Measurements from ENCODE around the gene HSPA14. TPM values are rescaled to one million over a fixed set of nuclear protein-coding genes. Genes with fewer than 3 reads are reported as not detected.
A peak's percentile ranks its signal among the peaks of the same experiment; 100 is the strongest.
"Not testable (repeated sequence)": the region's sequence is repeated elsewhere in the genome, so short reads cannot be mapped to it uniquely, and the experiment has no call there.

HSPA14 gene, protein sequence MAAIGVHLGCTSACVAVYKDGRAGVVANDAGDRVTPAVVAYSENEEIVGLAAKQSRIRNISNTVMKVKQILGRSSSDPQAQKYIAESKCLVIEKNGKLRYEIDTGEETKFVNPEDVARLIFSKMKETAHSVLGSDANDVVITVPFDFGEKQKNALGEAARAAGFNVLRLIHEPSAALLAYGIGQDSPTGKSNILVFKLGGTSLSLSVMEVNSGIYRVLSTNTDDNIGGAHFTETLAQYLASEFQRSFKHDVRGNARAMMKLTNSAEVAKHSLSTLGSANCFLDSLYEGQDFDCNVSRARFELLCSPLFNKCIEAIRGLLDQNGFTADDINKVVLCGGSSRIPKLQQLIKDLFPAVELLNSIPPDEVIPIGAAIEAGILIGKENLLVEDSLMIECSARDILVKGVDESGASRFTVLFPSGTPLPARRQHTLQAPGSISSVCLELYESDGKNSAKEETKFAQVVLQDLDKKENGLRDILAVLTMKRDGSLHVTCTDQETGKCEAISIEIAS
- total RNA-seq = 10 to 100 TPM; 22.3 to 32.0 TPM

DNA sequence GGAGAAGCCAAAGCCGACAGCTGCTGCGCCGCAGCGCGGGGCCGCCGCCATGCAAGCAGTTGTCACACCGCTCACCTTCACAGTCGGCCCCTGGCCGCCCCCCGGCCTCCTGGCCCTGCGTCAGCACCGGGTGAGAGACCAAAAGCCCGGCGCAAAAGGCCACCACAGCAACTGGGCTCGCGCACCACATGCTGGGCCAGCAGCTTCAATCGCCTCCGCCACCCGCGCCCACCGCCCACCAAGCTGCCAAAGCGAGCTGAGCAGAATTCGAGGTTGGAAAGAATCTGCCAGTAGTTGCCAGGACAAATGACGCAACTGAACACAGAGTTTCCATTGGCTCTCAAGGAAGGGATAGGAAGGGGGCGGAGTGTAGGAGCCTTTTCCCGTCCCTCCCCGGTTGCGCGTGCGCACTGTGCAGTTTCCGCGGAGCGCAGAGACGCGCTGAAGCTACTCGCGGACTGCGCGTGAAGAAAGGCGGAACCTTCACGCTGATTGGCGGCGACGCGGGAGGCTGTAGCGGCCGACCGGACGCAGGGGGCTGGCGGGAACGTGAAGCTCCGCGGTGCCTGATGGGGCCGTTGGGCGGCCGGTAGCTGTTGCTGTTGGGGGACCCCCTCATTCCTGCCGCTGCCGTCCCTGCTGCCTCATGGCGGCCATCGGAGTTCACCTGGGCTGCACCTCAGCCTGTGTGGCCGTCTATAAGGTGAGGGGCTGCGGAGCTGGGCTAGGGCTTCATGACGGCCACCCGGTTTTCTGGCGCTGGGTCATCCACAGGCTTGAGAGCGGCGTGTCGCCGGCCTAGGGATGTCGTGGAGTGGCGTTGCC is at the start of gene HSPA14, which contains the start of the genes CDNF and MSANTD7:
TSS of gene HSPA14 (plus strand) at position 550 of the 825 bp plus-strand sequence. CDS start at position 647, 97 bp downstream.
TSS of gene CDNF (minus strand) at position 281 of the 825 bp plus-strand sequence. CDS start at position 190, 91 bp downstream.
TSS of gene MSANTD7 (plus strand) at position 550 of the 825 bp plus-strand sequence. CDS start 3,979 bp downstream, outside the sequence.
- DNase-seq (peak; percentile 99 to 100), ATAC-seq (replicated peaks in 1 of 2) (peak; percentile 93)
- Mint-ChIP-seq H3K27me3 (ENCODE audit: low read depth) (no peaks in the 10 kb centered on the region), H3K4me3 (peak within 1 kb of the TSS; percentile 84 to 96), H3K36me3 (ENCODE audit: insufficient read depth in 2 of 2) (peaks cover 8 to 14% of the 10 kb centered on the region in 2 donors), H3K9me3 (no peaks in the 10 kb centered on the region), H3K4me1 (ENCODE audit: low read depth) (peaks cover 26% of the 10 kb centered on the region), H3K27ac (peak within 1 kb of the TSS; percentile 78)

DNA sequence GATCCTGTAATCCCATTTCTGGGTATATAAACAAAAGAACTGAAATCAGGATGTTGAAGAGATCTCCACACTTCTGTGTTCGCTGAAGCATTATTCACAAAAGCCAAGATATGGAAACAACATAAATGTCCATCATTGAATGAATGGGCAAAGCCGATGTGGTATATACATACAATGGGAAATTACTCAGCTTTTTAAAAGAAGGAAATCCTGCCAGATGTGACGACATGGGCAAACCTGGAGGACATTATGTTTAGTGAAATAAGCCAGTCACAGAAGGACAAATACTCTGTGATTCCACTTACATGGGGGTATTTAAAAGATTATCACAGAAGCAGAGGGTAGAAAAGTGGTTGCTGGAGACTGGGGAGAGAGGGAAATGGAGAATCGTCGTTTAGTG is 39.5 kb upstream of the HSPA14 start:
- H3K4me1 Mint-ChIP-seq (ENCODE audit: low read depth) = no peaks in the 10 kb centered on the region
- no peaks in the 10 kb centered on the region for H3K27me3 Mint-ChIP-seq (ENCODE audit: low read depth)
- H3K9me3 Mint-ChIP-seq = no peaks in the 10 kb centered on the region
- H3K27ac Mint-ChIP-seq = no peak overlapping the region
- no peak overlapping the region for H3K4me3 Mint-ChIP-seq
- DNase-seq (no peak), ATAC-seq (replicated peaks in 1 of 2) (no peak)
- no peaks in the 10 kb centered on the region for H3K36me3 Mint-ChIP-seq (ENCODE audit: insufficient read depth in 2 of 2)

DNA sequence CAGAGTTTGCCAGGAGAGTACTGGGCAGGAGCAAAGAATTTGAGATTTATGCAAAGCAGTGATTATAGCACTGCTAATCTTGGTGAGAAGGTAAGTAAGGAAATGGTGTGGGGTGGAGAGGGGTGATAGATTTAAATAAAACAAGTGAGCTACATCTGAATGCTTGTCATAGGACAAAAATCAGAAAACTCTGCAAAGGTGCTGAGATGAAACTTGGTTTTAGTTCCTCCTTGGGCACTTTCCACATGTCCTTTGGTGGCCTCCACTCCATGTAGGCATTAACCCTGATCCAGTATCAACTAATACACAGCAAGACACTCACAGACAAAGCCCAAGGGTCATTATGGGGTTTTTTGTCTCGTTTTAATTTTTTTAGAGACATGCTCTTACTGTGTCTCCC is 37.7 kb upstream of the HSPA14 start:
- no peaks in the 10 kb centered on the region for H3K36me3 Mint-ChIP-seq (ENCODE audit: insufficient read depth in 2 of 2)
- no peaks in the 10 kb centered on the region for H3K4me1 Mint-ChIP-seq (ENCODE audit: low read depth)

DNA sequence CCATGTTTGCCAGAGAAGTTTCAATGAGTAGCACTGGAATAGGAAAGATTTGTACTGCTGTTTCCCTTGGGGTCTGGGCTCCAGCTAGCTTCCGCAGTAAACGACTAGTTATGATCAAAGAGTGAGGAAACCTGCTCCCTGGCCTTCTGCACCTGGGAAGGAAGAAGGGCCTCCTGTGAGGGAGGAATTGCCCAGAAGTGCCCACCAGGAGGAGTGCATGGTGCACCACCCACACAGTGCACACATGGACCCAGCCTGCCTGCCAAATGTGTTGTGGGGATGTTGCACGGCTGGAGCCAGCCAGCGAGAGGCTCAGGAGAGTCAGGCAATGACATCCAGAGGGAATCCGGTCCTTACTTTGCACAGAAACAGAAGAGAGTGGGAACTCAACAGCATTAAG is 36.4 kb upstream of the HSPA14 start:
- Mint-ChIP-seq H3K4me3 (no peak overlapping the region), H3K4me1 (ENCODE audit: low read depth) (no peaks in the 10 kb centered on the region), H3K27ac (no peak overlapping the region), H3K36me3 (ENCODE audit: insufficient read depth in 2 of 2) (no peaks in the 10 kb centered on the region), H3K9me3 (no peaks in the 10 kb centered on the region), H3K27me3 (ENCODE audit: low read depth) (no peaks in the 10 kb centered on the region)
- ATAC-seq (replicated peaks in 1 of 2) = no peak
- no peak for DNase-seq

More for the DNA sequence above, 37.7 kb upstream of the HSPA14 start:
- H3K4me3 Mint-ChIP-seq = no peak overlapping the region
- no peaks in the 10 kb centered on the region for H3K27me3 Mint-ChIP-seq (ENCODE audit: low read depth)
- DNase-seq (no peak), ATAC-seq (replicated peaks in 1 of 2) (no peak)
- H3K9me3 Mint-ChIP-seq = no peaks in the 10 kb centered on the region
- H3K27ac Mint-ChIP-seq = no peak overlapping the region

DNA sequence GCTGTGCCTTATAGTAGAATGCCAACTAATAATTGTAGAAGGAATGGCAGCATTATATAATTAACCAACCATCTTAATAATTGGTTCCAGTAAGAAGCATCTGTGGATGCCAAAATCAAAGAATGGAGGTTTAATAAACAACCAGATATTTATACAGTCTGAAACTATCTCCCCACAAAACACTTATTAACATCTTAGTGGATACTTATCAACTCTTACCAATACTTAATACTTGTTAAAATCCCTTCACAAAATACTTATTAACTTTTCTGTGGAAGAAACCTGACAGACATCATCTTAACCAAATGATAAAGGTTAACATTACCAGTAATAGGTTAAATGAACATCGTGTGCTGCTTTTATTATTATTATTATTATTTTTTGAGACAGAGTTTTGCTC is 34.3 kb upstream of the HSPA14 start:
- ATAC-seq (replicated peaks in 1 of 2) (no peak), DNase-seq (no peak)
- no peak overlapping the region for H3K27ac Mint-ChIP-seq
- no peaks in the 10 kb centered on the region for H3K27me3 Mint-ChIP-seq (ENCODE audit: low read depth)
- no peaks in the 10 kb centered on the region for H3K4me1 Mint-ChIP-seq (ENCODE audit: low read depth)
- H3K36me3 Mint-ChIP-seq (ENCODE audit: insufficient read depth in 2 of 2) = no peaks in the 10 kb centered on the region
- no peaks in the 10 kb centered on the region for H3K9me3 Mint-ChIP-seq
- no peak overlapping the region for H3K4me3 Mint-ChIP-seq

DNA sequence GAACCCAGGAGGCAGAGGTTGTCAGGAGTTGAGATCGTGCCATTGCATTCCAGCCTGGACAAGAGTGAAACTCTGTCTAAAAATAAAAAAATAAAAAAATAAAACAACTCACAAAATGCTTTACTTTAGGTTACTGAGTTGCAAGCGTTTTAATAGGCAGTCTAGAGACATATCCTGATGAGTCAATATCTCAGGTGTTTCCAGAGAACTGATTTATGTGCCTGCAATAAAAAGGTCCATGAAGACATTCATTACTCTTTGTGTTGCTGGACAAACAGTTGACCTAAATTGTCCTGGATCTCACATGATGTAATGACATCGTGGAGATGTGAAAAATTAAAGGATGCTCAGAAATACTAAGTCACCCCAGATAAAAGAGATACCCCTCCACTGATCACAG is 31.8 kb upstream of the HSPA14 start:
- Mint-ChIP-seq H3K4me3 (no peak overlapping the region), H3K27me3 (ENCODE audit: low read depth) (no peaks in the 10 kb centered on the region), H3K4me1 (ENCODE audit: low read depth) (peaks cover 4% of the 10 kb centered on the region)

DNA sequence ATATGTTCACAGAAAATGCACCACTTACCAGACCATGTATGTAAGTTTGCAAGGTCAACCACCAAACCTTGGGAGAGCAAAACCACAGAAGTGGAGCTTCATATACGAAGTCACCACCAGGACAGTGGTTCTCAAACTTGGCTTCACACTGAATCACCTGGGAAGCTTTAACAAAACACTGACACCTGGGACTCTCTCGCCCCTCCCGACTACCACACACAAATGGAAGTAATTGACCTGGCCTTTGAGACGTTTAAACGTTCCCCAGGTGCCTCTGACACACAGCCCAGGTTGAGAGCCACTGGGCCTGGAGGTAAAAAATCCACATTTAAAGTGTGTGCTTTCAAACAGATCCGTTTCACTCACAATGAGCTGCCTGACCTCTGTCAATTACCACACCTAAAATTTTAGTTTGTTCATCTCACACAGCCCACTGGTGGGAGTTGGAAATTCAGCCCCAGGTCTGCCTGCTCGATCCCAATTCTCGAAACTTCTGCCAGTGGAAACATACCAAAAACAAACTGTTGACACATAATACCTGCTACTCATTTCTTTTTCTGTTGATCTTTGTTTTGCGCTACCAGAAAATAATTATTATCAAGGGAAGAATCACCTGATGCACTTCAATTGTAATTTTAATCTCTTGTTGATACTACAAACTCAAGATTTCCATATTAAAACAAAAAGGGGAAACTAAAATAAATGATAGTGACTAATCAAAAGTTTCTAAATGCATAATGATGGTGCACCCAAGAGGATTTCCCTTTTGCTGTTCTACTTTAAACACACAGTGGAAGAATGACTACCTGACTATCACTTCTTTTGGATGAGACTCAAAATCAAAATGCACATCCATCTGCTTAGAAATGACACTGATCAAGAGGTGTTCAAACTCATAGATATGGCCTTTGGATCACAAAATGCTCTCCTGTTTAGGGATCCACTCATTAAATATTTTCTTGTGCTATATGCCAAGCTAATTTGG is 26.8 kb upstream of the HSPA14 start:
- no peaks in the 10 kb centered on the region for H3K9me3 Mint-ChIP-seq
- no peaks in the 10 kb centered on the region for H3K27me3 Mint-ChIP-seq (ENCODE audit: low read depth)
- peak overlapping the region; percentile 60 for H3K27ac Mint-ChIP-seq
- no peaks in the 10 kb centered on the region for H3K36me3 Mint-ChIP-seq (ENCODE audit: insufficient read depth in 2 of 2)
- no peak for DNase-seq
- H3K4me3 Mint-ChIP-seq = peak overlapping the region in 1 of 2 donors; percentile 60
- ATAC-seq (replicated peaks in 1 of 2) = peak in 1 of 2 donors; percentile 59
- H3K4me1 Mint-ChIP-seq (ENCODE audit: low read depth) = peaks cover 23% of the 10 kb centered on the region

More for the DNA sequence above, 31.8 kb upstream of the HSPA14 start:
- Mint-ChIP-seq H3K27ac (no peak overlapping the region), H3K9me3 (no peaks in the 10 kb centered on the region), H3K36me3 (ENCODE audit: insufficient read depth in 2 of 2) (no peaks in the 10 kb centered on the region)
- DNase-seq = no peak
- ATAC-seq (replicated peaks in 1 of 2) = no peak

DNA sequence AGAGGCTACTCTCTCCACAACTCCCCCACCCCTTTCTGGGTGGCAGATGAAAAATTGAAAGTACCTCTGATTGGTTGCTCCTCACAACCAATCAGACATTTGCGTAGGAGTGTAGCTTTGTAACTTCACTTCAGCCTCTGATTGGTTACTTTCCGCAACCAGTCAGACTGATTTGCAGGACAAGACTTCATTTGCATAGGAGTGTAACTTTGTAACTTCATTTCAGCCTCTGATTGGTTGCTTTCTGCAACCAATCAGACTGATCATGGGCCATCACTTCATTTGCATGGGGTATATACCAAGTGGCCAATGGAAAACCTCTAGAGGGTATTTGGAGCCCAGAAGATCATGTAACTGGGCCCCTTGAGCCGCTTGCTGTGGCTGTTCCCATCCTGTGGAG is 25.8 kb upstream of the HSPA14 start:
- Mint-ChIP-seq H3K27me3 (ENCODE audit: low read depth) (no peaks in the 10 kb centered on the region), H3K4me3 (peak overlapping the region; percentile 61 to 68), H3K27ac (no peak overlapping the region), H3K9me3 (no peaks in the 10 kb centered on the region), H3K36me3 (ENCODE audit: insufficient read depth in 2 of 2) (no peaks in the 10 kb centered on the region), H3K4me1 (ENCODE audit: low read depth) (peaks cover 23% of the 10 kb centered on the region)
- peak; percentile 52 to 75 for ATAC-seq (replicated peaks in 1 of 2)
- DNase-seq = no peak

DNA sequence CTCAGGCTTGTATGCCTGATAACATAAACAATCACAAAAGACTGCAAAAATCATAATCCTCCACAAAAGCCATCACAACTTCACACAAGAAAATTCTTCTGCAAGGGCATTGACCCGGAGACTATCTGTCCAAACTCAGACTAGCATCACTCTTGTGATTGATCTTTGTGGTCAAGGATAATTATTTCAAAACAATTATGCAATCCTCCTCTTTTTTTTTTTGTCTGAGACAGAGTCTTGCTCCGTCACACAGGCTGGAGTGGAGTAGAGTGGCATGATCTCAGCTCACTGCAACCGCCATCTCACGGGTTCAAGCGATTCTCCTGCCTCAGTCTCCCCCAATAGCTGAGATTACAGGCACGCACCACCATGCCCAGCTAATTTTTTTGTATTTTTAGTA is 22.4 kb upstream of the HSPA14 start:
- H3K4me3 Mint-ChIP-seq = no peak overlapping the region
- H3K9me3 Mint-ChIP-seq = no peaks in the 10 kb centered on the region
- ATAC-seq (replicated peaks in 1 of 2) (no peak), DNase-seq (no peak)
- no peak overlapping the region for H3K27ac Mint-ChIP-seq
- peaks cover 23% of the 10 kb centered on the region for H3K4me1 Mint-ChIP-seq (ENCODE audit: low read depth)
- H3K27me3 Mint-ChIP-seq (ENCODE audit: low read depth) = no peaks in the 10 kb centered on the region
- no peaks in the 10 kb centered on the region for H3K36me3 Mint-ChIP-seq (ENCODE audit: insufficient read depth in 2 of 2)

DNA sequence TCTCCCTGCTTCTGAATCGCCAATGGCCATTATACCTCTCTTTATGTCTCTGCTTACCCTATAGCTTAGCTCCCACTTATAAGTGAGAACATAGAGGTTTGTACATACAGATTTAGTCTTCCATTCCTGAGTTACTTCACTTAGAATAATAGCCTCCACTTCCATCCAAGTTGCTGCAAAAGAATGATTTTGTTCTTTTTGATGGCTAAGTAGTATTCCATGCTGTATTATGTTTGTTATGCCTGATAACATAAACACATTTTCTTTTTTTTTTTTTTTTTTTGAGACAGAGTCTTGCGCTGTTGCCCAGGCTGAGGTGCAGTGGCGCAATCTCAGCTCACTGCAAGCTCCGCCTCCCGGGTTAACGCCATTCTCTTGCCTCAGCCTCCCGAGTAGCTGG is 21.4 kb upstream of the HSPA14 start:
- peaks cover 15% of the 10 kb centered on the region for H3K4me1 Mint-ChIP-seq (ENCODE audit: low read depth)
- H3K36me3 Mint-ChIP-seq (ENCODE audit: insufficient read depth in 2 of 2); H3K9me3 Mint-ChIP-seq; H3K27ac Mint-ChIP-seq; DNase-seq; H3K27me3 Mint-ChIP-seq (ENCODE audit: low read depth); H3K4me3 Mint-ChIP-seq; ATAC-seq (replicated peaks in 1 of 2): not testable (repeated sequence)

DNA sequence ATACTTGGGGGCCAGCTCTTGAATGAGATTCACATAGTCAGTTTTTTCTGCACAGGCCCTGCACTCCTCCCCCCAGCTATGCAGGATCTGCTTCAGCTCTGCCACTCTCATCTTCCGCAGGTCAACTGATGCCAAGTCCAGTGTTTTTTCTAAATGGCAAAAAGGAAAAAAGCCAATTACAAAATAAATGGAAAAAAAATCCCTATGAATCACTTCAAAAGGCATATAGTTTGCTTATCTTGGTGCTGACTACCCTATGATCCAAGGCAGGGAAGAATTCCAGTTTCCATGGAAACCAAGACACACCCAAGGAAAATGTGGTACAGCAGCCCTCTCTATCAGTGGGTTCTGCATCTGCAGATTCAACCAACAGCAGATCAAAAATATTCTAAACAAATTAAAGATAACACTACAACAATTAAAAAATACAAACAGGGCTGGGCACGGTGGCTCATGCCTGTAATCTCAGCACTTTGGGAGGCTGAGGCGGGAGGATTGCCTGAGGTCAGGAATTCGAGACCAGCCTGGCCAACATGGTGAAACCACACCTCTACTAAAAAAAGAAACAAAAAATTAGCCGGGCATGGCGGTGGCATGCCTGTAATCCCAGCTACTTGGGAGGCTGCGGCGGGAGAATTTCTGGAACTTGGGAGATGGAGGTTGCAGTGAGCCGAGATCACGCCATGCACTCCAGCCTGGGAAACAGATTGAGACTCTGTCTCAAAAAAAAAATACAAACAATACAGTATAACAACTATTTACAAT is 17.9 kb upstream of the HSPA14 start:
- no peaks in the 10 kb centered on the region for H3K36me3 Mint-ChIP-seq (ENCODE audit: insufficient read depth in 2 of 2)
- no peaks in the 10 kb centered on the region for H3K9me3 Mint-ChIP-seq
- ATAC-seq (replicated peaks in 1 of 2) (no peak), DNase-seq (no peak)
- H3K27ac Mint-ChIP-seq = no peak overlapping the region
- H3K4me3 Mint-ChIP-seq = no peak overlapping the region
- H3K27me3 Mint-ChIP-seq (ENCODE audit: low read depth) = peaks cover 2% of the 10 kb centered on the region
- peaks cover 6% of the 10 kb centered on the region for H3K4me1 Mint-ChIP-seq (ENCODE audit: low read depth)

DNA sequence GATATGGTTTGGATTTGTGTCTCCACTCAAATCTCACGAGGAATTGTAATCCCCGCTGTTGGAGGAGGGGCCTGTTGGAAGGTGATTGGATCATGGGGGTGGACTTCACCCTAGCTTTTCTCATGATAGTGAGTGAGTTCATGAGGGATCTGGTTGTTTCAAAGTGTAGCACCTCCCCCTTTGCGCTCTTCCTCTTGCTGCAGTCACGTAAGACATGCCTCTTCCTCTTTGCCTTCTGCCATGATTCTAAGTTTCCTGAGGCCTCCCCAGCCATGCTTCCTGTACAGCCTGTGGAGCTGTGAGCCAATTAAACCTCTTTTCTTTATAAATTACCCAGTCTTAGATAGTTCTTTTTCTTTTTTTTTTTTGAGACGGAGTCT is 17.3 kb upstream of the HSPA14 start:
- H3K9me3 Mint-ChIP-seq = no peaks in the 10 kb centered on the region
- peaks cover 7% of the 10 kb centered on the region for H3K27me3 Mint-ChIP-seq (ENCODE audit: low read depth)
- no peak overlapping the region for H3K27ac Mint-ChIP-seq
- peaks cover 6% of the 10 kb centered on the region for H3K4me1 Mint-ChIP-seq (ENCODE audit: low read depth)
- no peak for DNase-seq
- no peak overlapping the region for H3K4me3 Mint-ChIP-seq
- H3K36me3 Mint-ChIP-seq (ENCODE audit: insufficient read depth in 2 of 2) = no peaks in the 10 kb centered on the region
- no peak for ATAC-seq (replicated peaks in 1 of 2)
